HFFc6 (cell line): ENCODE results near the gene XIRP1. TPM values are rescaled to one million over a fixed set of nuclear protein-coding genes. Genes with fewer than 3 reads are reported as not detected.

Experiments used
- DNase-seq: peaks from one replicate; pipeline ENCODE4 v3.0.0-alpha.2; 2018
- H3K27ac Mint-ChIP-seq: 2 replicates; pipeline ENCODE4 v1.8.0; 2020; ENCODE audit warnings: mild to moderate bottlenecking, mixed read lengths
- H3K27me3 Mint-ChIP-seq: 2 replicates; pipeline ENCODE4 v1.8.0; 2021; ENCODE audit warnings: mild to moderate bottlenecking, moderate library complexity, mixed read lengths; ENCODE audit not compliant: insufficient read depth
- H3K36me3 Mint-ChIP-seq: 2 replicates; pipeline ENCODE4 v1.8.0; 2021; ENCODE audit warnings: low read depth, mixed read lengths
- H3K4me1 Mint-ChIP-seq: 2 replicates; pipeline ENCODE4 v1.8.0; 2020; ENCODE audit warnings: low read depth, mixed read lengths
- H3K4me3 Mint-ChIP-seq: 2 replicates; pipeline ENCODE4 v1.8.0; 2020; ENCODE audit warnings: mild to moderate bottlenecking, moderate library complexity, mixed read lengths
- H3K9me3 Mint-ChIP-seq: 2 replicates; pipeline ENCODE4 v1.8.0; 2020; ENCODE audit warnings: mild to moderate bottlenecking, mixed read lengths
- CTCF ChIP-seq: fragments of 200-600 bp; sonication (generic); IDR thresholded peaks from 2 replicates; pipeline ENCODE4 v1.5.0; 2021; ENCODE audit warnings: antibody characterized with exemption, mild to moderate bottlenecking
- total RNA-seq, 6 experiments: library from RNA; stranded (reverse); fragmentation: NEBNext Ultra II Directional; extraction: Animal tissue kit (Norgen Biotek cat#: 25700); gene quantifications; 2 replicates in 1 of 6; 3 replicates in 5 of 6; pipeline ENCODE4 v1.2.3, GENCODE V29; 2021

XIRP1 gene
- total RNA-seq, 6 experiments from 2014 or later = not detected

GRCh38 chr3:39208463-39209055 is 16.2 kb upstream of the XIRP1 start:
- Mint-ChIP-seq H3K9me3 (peaks cover 4% of the 10 kb centered on the region; the same call in 1 of the 2 replicates), H3K27ac (no peak overlapping the region), H3K4me3 (no peak overlapping the region)

GRCh38 chr3:39207361-39208186 is 15.2 kb upstream of the XIRP1 start:
- no peak overlapping the region for H3K27ac Mint-ChIP-seq
- no peak for TF ChIP-seq CTCF
- H3K4me3 Mint-ChIP-seq = no peak overlapping the region
- no peaks in the 10 kb centered on the region for H3K36me3 Mint-ChIP-seq
- peaks cover 44% of the 10 kb centered on the region for H3K27me3 Mint-ChIP-seq
- peaks cover 6% of the 10 kb centered on the region; the same call in 1 of the 2 replicates for H3K4me1 Mint-ChIP-seq
- H3K9me3 Mint-ChIP-seq = peaks cover 5% of the 10 kb centered on the region; the same call in 1 of the 2 replicates
- no peak for DNase-seq

More at GRCh38 chr3:39208463-39209055, 16.2 kb upstream of the XIRP1 start:
- no peaks in the 10 kb centered on the region for H3K36me3 Mint-ChIP-seq
- peaks cover 36% of the 10 kb centered on the region for H3K27me3 Mint-ChIP-seq
- H3K4me1 Mint-ChIP-seq = peaks cover 6% of the 10 kb centered on the region; the same call in 1 of the 2 replicates
- peak; percentile 48 for DNase-seq
- peak; percentile 78 for TF ChIP-seq CTCF

DNA sequence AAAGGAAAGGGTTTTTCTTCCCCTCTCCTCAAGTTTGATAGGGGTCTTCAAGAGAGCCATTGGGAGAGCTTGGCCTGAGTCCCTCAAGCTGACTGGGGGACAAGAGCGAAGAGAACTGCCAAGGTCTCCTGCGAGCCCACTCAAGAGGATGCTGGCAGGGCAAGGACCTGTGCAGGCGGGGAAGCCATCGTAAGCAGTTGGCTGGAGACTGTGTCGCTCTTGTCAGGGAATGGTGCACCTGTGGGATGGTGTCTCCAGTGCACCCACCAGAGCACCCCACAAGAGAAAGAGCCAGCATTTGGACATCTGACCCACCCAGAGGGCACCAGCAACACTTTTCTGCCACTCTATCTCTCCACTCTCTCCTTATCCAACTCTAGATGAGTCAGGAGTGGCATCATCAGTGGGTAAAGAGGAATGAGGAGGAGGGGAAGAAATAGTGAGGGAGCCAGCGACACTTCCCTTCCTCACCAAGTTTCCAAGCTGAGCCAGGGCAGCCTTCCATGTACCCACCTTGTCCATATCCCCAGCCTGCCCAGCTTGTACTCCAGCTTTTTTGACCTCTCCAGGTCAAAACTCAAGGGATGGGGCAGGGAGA is 13.6 kb upstream of the XIRP1 start:
- Mint-ChIP-seq H3K27me3 (peaks cover 50% of the 10 kb centered on the region), H3K4me1 (peaks cover 6% of the 10 kb centered on the region; the same call in 1 of the 2 replicates), H3K36me3 (peaks cover 6% of the 10 kb centered on the region; the same call in 1 of the 2 replicates), H3K9me3 (peaks cover 5% of the 10 kb centered on the region; the same call in 1 of the 2 replicates), H3K4me3 (no peak overlapping the region), H3K27ac (no peak overlapping the region)
- DNase-seq = no peak
- TF ChIP-seq CTCF = no peak

DNA sequence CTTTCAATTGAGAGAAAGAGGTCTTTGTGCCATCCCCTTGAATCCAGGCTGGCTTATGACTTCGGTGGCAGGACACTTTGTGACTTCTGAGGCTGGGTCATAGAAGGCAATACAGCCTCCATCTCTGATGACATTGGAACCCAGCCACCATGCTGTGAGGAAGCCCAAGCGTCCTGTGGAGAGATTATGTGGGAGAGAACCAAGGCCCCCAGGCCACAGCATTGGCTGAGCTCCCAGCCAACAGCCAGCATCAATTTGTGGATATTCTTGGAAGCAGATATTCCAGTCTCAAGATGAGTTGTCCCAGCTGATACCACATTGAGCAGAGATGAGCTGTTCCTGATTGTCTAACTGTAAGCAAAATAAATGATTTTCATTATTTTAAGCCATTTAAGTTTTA is 12.7 kb upstream of the XIRP1 start:
- DNase-seq = no peak
- Mint-ChIP-seq H3K36me3 (peaks cover 6% of the 10 kb centered on the region; the same call in 1 of the 2 replicates), H3K9me3 (peaks cover 5% of the 10 kb centered on the region; the same call in 1 of the 2 replicates), H3K27me3 (peaks cover 49% of the 10 kb centered on the region), H3K4me1 (peaks cover 6% of the 10 kb centered on the region; the same call in 1 of the 2 replicates), H3K27ac (no peak overlapping the region), H3K4me3 (no peak overlapping the region)
- no peak for TF ChIP-seq CTCF

DNA sequence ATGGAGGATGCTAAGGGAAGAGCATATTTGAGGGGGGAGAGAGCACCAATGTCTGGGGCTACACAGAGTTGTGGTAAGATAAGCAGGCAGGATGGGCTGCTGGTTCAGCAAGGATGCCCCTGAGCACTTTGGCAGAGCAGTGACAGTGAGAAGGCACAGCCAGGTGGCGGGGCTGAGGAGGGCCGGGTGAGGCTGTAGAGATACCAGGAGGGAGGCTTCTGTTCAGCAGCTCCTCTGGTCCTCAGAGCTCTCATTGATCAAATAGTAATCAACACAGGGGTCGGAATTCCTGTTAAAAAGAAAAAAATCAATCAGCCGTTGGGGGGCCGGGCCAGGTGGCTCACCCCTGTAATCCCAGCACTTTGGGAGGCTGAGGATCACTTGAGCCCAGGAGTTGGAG is 11.5 kb upstream of the XIRP1 start:
- Mint-ChIP-seq H3K4me1 (peaks cover 6% of the 10 kb centered on the region; the same call in 1 of the 2 replicates), H3K36me3 (peaks cover 6% of the 10 kb centered on the region; the same call in 1 of the 2 replicates), H3K9me3 (peaks cover 5% of the 10 kb centered on the region; the same call in 1 of the 2 replicates), H3K27me3 (peaks cover 44% of the 10 kb centered on the region), H3K4me3 (no peak overlapping the region), H3K27ac (no peak overlapping the region)
- no peak for DNase-seq
- TF ChIP-seq CTCF = no peak
